Measurements from ENCODE around the gene DENND6B. TPM values are rescaled to one million over a fixed set of nuclear protein-coding genes. Genes with fewer than 3 reads are reported as not detected.
"Not testable (repeated sequence)": the region's sequence is repeated elsewhere in the genome, so short reads cannot be mapped to it uniquely, and the experiment has no call there.

DENND6B gene
- polyA plus RNA-seq, 1 experiment, result 8.2 TPM

DNA sequence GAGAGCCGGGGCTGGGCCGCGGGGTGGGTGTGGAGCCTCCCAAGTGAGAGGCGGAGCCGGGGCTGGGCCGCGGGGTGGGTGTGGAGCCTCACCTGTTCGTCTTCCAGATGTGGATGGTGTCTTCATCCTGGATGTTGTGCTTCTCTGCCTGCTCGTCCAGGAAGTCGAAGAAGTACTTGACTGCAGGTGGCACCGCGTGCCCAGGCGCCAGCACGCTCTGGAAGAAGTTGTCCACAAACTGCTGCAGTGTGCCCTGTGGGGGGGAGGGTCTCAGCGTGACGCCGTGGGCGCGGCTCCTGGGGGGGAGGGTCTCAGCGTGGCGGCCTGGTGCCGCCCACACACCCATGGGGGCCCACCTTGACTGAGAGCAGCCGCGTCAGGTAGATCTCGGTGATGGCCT, 49.1 kb downstream of the DENND6B start:
- H3K4me3 ChIP-seq (ENCODE audit: low read depth, low read length), result no peak overlapping the region
- H3K27me3 ChIP-seq (ENCODE audit: control insufficient read depth, insufficient read depth, low read length), result no peaks in the 10 kb centered on the region
- ChIA-PET POLR2A (no interaction called here), CTCF (interaction anchor here (1.0 to 7.1 kb wide), 3 partner anchors 44 to 51 kb away, joined by 3 to 78 read pairs (median 8); partner anchors contain the start of gene DENND6B)
- peaks cover 70% of the 10 kb centered on the region for H3K36me3 ChIP-seq (ENCODE audit: control insufficient read depth, insufficient read depth, low read length)
- no peak for DNase-seq (ENCODE audit: low read depth)
- TF ChIP-seq, protein P1, sequence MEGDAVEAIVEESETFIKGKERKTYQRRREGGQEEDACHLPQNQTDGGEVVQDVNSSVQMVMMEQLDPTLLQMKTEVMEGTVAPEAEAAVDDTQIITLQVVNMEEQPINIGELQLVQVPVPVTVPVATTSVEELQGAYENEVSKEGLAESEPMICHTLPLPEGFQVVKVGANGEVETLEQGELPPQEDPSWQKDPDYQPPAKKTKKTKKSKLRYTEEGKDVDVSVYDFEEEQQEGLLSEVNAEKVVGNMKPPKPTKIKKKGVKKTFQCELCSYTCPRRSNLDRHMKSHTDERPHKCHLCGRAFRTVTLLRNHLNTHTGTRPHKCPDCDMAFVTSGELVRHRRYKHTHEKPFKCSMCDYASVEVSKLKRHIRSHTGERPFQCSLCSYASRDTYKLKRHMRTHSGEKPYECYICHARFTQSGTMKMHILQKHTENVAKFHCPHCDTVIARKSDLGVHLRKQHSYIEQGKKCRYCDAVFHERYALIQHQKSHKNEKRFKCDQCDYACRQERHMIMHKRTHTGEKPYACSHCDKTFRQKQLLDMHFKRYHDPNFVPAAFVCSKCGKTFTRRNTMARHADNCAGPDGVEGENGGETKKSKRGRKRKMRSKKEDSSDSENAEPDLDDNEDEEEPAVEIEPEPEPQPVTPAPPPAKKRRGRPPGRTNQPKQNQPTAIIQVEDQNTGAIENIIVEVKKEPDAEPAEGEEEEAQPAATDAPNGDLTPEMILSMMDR (IDR thresholded peaks at IDR 0.05; ENCODE audit: insufficient read depth, low read depth, low read length), result no peak

GRCh38 chr22:50276143-50276542, 50.7 kb downstream of the DENND6B start:
- TF ChIP-seq, protein P1 (IDR thresholded peaks at IDR 0.05; ENCODE audit: insufficient read depth, low read depth, low read length), result peak; percentile 48
- Histone ChIP-seq H3K36me3 (ENCODE audit: control insufficient read depth, insufficient read depth, low read length) (peaks cover 56% of the 10 kb centered on the region), H3K27me3 (ENCODE audit: control insufficient read depth, insufficient read depth, low read length) (no peaks in the 10 kb centered on the region), H3K4me3 (ENCODE audit: low read depth, low read length) (no peak overlapping the region)
- ChIA-PET POLR2A (no interaction called here), CTCF (interaction anchor here (0.6 to 7.1 kb wide), 19 partner anchors 9 to 148 kb away, joined by 3 to 78 read pairs (median 6); partner anchors contain the start of genes DENND6B, MAPK12 and PLXNB2)
- no peak for DNase-seq (ENCODE audit: low read depth)

GRCh38 chr22:50275181-50276055, 51.4 kb downstream of the DENND6B start:
- Histone ChIP-seq H3K36me3 (ENCODE audit: control insufficient read depth, insufficient read depth, low read length) (peaks cover 50% of the 10 kb centered on the region), H3K4me3 (ENCODE audit: low read depth, low read length) (no peak overlapping the region), H3K27me3 (ENCODE audit: control insufficient read depth, insufficient read depth, low read length) (no peaks in the 10 kb centered on the region)
- ChIA-PET CTCF (interaction anchor here (0.8 to 7.1 kb wide), 10 partner anchors 8 to 67 kb away, joined by 3 to 78 read pairs (median 6); partner anchors contain the start of genes DENND6B and PLXNB2), POLR2A (no interaction called here)
- TF ChIP-seq, protein P1 (IDR thresholded peaks at IDR 0.05; ENCODE audit: insufficient read depth, low read depth, low read length), result no peak
- DNase-seq (ENCODE audit: low read depth), result no peak

DNA sequence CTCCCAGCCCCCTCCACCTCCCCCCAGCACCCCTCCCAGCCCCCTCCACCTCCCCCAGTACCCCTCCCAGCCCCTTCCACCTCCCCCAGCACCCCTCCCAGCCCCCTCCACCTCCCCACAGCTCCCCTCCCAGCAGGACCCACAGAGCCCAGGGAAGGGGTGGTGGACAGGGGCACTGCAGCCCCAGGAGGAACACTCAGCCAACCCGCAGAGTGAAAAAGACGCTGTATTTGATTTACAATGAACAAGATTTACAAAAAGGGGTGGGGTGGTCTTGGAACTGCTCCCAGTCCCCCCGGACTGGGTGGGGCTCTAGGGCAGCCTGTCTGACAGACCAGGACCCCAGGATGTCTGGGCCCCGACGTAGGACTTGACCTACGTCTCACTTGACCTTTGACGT, 52.0 kb downstream of the DENND6B start:
- TF ChIP-seq, protein P1 (IDR thresholded peaks at IDR 0.05; ENCODE audit: insufficient read depth, low read depth, low read length), result no peak
- ChIA-PET POLR2A (no interaction called here), CTCF (interaction anchor here (1.1 to 7.1 kb wide), 6 partner anchors 14 to 67 kb away, joined by 3 to 78 read pairs (median 8); partner anchors contain the start of genes DENND6B and HDAC10)
- Histone ChIP-seq H3K27me3 (ENCODE audit: control insufficient read depth, insufficient read depth, low read length) (no peaks in the 10 kb centered on the region), H3K36me3 (ENCODE audit: control insufficient read depth, insufficient read depth, low read length) (peaks cover 44% of the 10 kb centered on the region), H3K4me3 (ENCODE audit: low read depth, low read length) (no peak overlapping the region)
- no peak for DNase-seq (ENCODE audit: low read depth)

DNA sequence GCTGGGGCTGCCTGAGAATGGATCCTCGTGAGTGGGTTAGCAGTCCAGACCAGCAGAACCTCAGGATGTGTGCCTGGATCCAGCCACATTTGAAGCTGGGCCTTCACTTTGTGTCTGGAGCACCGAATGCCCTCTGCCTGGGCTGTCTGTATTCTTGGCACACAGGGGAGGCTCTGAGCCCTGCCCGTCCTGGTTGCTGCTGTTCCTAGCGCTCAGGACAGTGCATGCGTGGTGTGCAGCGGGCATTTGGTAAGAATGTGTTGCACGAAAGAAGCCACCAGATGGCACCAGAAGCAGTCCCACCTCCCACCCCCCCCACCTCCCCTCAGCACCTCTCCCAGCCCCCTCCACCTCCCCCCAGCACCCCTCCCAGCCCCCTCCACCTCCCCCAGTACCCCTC, 52.5 kb downstream of the DENND6B start:
- H3K36me3 ChIP-seq (ENCODE audit: control insufficient read depth, insufficient read depth, low read length), result peaks cover 39% of the 10 kb centered on the region
- no peaks in the 10 kb centered on the region for H3K27me3 ChIP-seq (ENCODE audit: control insufficient read depth, insufficient read depth, low read length)
- H3K4me3 ChIP-seq (ENCODE audit: low read depth, low read length), result no peak overlapping the region
- TF ChIP-seq, protein P1 (IDR thresholded peaks at IDR 0.05; ENCODE audit: insufficient read depth, low read depth, low read length), result peak; percentile 39
- POLR2A ChIA-PET, result no interaction called here
- DNase-seq (ENCODE audit: low read depth), result no peak
- CTCF ChIA-PET, result interaction anchor here (0.6 to 7.1 kb wide), 10 partner anchors 14 to 67 kb away, joined by 3 to 78 read pairs (median 3); partner anchors contain the start of genes DENND6B, HDAC10 and PLXNB2

DNA sequence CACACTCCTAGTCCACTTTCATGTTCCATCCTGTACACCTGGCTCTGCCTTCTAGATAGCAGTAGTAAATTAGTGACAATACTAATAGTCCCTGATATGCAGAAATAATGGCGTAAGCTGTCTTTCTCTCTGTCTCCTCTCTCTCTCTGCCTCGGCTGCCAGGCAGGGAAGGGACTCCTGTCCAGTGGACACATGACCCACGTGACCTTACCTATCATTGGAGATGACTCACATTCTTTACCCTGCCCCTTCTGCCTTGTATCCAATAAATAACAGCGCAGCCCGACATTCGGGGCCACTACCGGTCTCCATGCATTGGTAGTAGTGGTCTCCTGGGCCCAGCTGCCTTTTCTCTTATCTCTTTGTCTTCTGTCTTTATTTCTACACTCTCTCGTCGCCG, 53.0 kb downstream of the DENND6B start:
- H3K4me3 ChIP-seq (ENCODE audit: low read depth, low read length); DNase-seq (ENCODE audit: low read depth); H3K27me3 ChIP-seq (ENCODE audit: control insufficient read depth, insufficient read depth, low read length); POLR2A ChIA-PET: not testable (repeated sequence)
- CTCF ChIA-PET, result interaction anchor here (0.6 to 7.1 kb wide), 11 partner anchors 10 to 68 kb away, joined by 3 to 78 read pairs (median 3); partner anchors contain the start of genes DENND6B, HDAC10 and PLXNB2
- H3K36me3 ChIP-seq (ENCODE audit: control insufficient read depth, insufficient read depth, low read length), result peaks cover 36% of the 10 kb centered on the region

GRCh38 chr22:50273352-50273751, 53.5 kb downstream of the DENND6B start:
- H3K36me3 ChIP-seq (ENCODE audit: control insufficient read depth, insufficient read depth, low read length), result peaks cover 32% of the 10 kb centered on the region
- H3K27me3 ChIP-seq (ENCODE audit: control insufficient read depth, insufficient read depth, low read length); H3K4me3 ChIP-seq (ENCODE audit: low read depth, low read length); DNase-seq (ENCODE audit: low read depth); POLR2A ChIA-PET: not testable (repeated sequence)
- CTCF ChIA-PET, result interaction anchor here (0.8 to 7.1 kb wide), 8 partner anchors 10 to 68 kb away, joined by 3 to 78 read pairs (median 9); partner anchors contain the start of genes DENND6B, HDAC10 and PLXNB2
